Glutamatergic neuron (in vitro differentiated cells): Measurements from ENCODE around the gene PEX11B. TPM values are rescaled to one million over a fixed set of nuclear protein-coding genes. Genes with fewer than 3 reads are reported as not detected.

Experiments
- DNase-seq: peaks from one replicate; pipeline ENCODE4 v3.0.0; 2022
- H3K27ac Mint-ChIP-seq: one replicate; pipeline ENCODE4 v1.8.0; 2020; ENCODE audit warnings: mild to moderate bottlenecking, mixed read lengths, inconsistent platforms; ENCODE audit not compliant: unreplicated experiment
- H3K27me3 Mint-ChIP-seq: one replicate; pipeline ENCODE4 v1.8.0; 2020; ENCODE audit warnings: mild to moderate bottlenecking, moderate library complexity, mixed read lengths, inconsistent platforms; ENCODE audit not compliant: unreplicated experiment
- H3K36me3 Mint-ChIP-seq: one replicate; pipeline ENCODE4 v1.8.0; 2020; ENCODE audit warnings: mild to moderate bottlenecking, mixed read lengths, inconsistent platforms; ENCODE audit not compliant: unreplicated experiment
- H3K4me1 Mint-ChIP-seq: one replicate; pipeline ENCODE4 v1.8.0; 2020; ENCODE audit warnings: mild to moderate bottlenecking, low read depth, mixed read lengths, inconsistent platforms; ENCODE audit not compliant: unreplicated experiment
- H3K4me3 Mint-ChIP-seq: one replicate; pipeline ENCODE4 v1.8.0; 2020; ENCODE audit warnings: mild to moderate bottlenecking, mixed read lengths, inconsistent platforms; ENCODE audit not compliant: unreplicated experiment
- H3K9me3 Mint-ChIP-seq: one replicate; pipeline ENCODE4 v1.8.0; 2020; ENCODE audit warnings: mild to moderate bottlenecking, moderate library complexity, mixed read lengths, inconsistent platforms; ENCODE audit not compliant: unreplicated experiment
- total RNA-seq: library from RNA; stranded (reverse); fragmentation: NEBNext Ultra II Directional; extraction: Animal tissue kit (Norgen Biotek cat#: 25700); gene quantifications from one replicate; pipeline ENCODE4 v1.2.1, GENCODE V29; 2021; ENCODE audit not compliant: unreplicated experiment
- TF ChIP-seq, protein P1 (sequence below): fragments of 200-600 bp; sonication (generic); IDR thresholded peaks from one replicate; pipeline ENCODE4 v1.5.0; 2021; ENCODE audit not compliant: partially characterized antibody, unreplicated experiment

Gene PEX11B
- total RNA-seq, 1 donor from 2014 or later = 24.7 TPM

DNA sequence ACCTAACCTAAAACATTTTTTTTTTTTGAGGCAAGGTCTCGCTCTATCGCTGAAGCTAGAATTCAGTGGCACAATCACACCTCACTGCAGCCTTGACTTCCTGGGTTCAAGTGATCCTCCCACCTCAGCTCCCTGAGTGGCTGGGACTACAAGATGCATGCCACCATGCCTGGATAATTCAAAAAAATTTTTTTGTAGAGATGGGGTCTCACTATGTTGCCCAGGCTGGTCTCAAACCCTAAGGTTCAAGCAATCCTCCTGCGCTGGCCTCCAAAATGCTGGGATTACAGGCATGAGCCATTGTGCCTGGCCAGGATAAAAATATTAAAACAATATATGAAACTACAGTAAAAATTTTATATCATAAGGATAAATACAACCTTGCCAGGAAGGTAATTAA is 34.4 kb upstream of the PEX11B start:
- H3K9me3 Mint-ChIP-seq = peaks cover 7% of the 10 kb centered on the region
- no peaks in the 10 kb centered on the region for H3K36me3 Mint-ChIP-seq
- H3K27ac Mint-ChIP-seq = no peak overlapping the region
- TF ChIP-seq, protein P1, sequence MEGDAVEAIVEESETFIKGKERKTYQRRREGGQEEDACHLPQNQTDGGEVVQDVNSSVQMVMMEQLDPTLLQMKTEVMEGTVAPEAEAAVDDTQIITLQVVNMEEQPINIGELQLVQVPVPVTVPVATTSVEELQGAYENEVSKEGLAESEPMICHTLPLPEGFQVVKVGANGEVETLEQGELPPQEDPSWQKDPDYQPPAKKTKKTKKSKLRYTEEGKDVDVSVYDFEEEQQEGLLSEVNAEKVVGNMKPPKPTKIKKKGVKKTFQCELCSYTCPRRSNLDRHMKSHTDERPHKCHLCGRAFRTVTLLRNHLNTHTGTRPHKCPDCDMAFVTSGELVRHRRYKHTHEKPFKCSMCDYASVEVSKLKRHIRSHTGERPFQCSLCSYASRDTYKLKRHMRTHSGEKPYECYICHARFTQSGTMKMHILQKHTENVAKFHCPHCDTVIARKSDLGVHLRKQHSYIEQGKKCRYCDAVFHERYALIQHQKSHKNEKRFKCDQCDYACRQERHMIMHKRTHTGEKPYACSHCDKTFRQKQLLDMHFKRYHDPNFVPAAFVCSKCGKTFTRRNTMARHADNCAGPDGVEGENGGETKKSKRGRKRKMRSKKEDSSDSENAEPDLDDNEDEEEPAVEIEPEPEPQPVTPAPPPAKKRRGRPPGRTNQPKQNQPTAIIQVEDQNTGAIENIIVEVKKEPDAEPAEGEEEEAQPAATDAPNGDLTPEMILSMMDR = no peak
- peaks cover 3% of the 10 kb centered on the region for H3K4me1 Mint-ChIP-seq
- H3K4me3 Mint-ChIP-seq = no peak overlapping the region
- H3K27me3 Mint-ChIP-seq = peaks cover 4% of the 10 kb centered on the region
- no peak for DNase-seq

DNA sequence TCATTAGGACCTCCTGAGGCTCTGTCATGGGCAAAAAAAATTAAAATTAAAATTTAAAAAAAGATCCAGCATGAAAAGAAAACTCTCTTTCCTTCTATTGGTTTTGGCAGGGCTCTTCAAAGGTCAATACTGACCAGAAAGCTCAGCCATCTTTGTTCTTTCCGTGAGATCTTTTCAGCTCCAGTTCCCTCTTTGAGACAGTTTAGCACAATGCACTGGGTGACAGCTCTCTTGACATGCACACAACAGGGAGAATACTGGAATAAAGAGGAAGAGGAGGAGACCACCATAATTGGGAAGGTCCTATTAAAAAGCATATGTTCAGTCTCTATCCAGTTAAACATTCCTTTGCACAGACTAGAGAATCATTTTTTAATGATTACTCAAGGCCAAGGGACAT is 33.0 kb upstream of the PEX11B start:
- Mint-ChIP-seq H3K36me3 (no peaks in the 10 kb centered on the region), H3K9me3 (peaks cover 4% of the 10 kb centered on the region), H3K27ac (no peak overlapping the region), H3K27me3 (peaks cover 3% of the 10 kb centered on the region), H3K4me1 (no peaks in the 10 kb centered on the region), H3K4me3 (no peak overlapping the region)
- DNase-seq = no peak
- TF ChIP-seq, protein P1 = no peak

DNA sequence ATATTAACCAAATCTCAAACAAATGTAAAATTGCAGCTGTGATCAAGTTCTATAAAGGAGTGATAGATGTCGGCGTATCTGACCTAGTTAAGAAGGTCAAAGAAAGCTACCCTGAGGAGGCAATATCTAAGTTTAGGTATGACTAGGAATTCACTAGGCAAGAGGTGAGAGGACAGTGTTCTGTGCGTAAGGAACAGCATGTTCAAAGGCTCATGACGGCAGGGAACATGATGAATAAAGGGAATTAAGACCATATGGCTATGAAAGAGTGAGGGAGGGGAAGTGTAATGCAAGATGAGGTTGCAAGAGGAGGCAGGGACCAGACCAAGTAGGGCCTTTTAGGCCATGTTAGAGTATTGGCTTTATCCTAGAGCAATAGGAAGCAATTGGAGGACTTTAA is 30.7 kb upstream of the PEX11B start:
- peaks cover 4% of the 10 kb centered on the region for H3K9me3 Mint-ChIP-seq
- H3K4me3 Mint-ChIP-seq = no peak overlapping the region
- TF ChIP-seq, protein P1 = no peak
- no peaks in the 10 kb centered on the region for H3K27me3 Mint-ChIP-seq
- H3K27ac Mint-ChIP-seq = no peak overlapping the region
- H3K4me1 Mint-ChIP-seq = no peaks in the 10 kb centered on the region
- DNase-seq = no peak
- H3K36me3 Mint-ChIP-seq = no peaks in the 10 kb centered on the region

DNA sequence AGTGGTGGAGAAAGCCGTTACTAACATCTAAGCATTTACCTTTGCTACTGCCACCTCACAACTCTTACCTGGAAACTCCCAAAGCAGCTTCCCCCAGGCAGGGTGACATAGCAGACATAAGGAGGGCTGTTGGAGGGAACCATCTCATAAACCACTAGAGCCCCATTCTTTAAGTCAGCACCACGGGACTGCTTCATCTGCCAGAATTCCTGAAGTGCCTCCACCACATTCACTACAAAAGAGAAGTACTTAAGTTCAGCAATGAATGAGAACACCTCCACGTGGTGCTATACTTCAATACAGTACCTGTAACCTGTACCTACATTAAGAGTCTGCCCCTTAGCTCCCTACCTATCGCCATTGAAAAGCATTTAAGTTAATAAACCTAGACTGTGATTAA is 29.0 kb upstream of the PEX11B start:
- H3K4me1 Mint-ChIP-seq = no peaks in the 10 kb centered on the region
- peaks cover 4% of the 10 kb centered on the region for H3K9me3 Mint-ChIP-seq
- H3K27ac Mint-ChIP-seq = no peak overlapping the region
- H3K4me3 Mint-ChIP-seq = no peak overlapping the region
- DNase-seq = no peak
- no peaks in the 10 kb centered on the region for H3K27me3 Mint-ChIP-seq
- TF ChIP-seq, protein P1 = no peak
- no peaks in the 10 kb centered on the region for H3K36me3 Mint-ChIP-seq

DNA sequence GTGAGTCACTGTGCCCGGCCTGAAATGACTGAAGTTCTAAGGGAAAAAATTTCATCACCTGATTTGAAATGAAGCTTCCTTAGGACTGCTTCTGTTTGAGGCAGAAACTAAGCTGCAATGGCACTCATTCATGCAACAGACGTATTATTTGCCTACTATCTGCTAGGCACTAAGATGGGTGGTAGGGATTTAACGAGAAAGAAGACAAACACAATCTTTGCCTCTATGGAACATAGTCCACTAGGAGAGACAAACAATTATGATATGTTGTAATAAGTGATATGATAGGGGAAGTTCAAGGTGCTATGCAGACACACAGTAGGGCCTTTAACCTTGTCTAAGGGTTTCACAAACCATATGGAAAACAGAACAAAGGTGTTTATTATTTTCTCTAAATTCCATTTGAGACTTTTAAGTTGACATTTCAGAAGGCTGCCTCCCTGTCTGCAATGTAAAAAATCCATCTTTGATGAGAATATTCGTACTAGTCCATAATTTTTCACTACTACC is 28.0 kb upstream of the PEX11B start:
- no peak overlapping the region for H3K27ac Mint-ChIP-seq
- H3K4me1 Mint-ChIP-seq = no peaks in the 10 kb centered on the region
- TF ChIP-seq, protein P1 = no peak
- H3K9me3 Mint-ChIP-seq = peaks cover 4% of the 10 kb centered on the region
- no peak overlapping the region for H3K4me3 Mint-ChIP-seq
- H3K36me3 Mint-ChIP-seq = no peaks in the 10 kb centered on the region
- DNase-seq = no peak
- no peaks in the 10 kb centered on the region for H3K27me3 Mint-ChIP-seq
